Naive thymus-derived CD4-positive, alpha-beta T cell (primary cell): Measurements from ENCODE around the gene VEGFA. TPM values are rescaled to one million over a fixed set of nuclear protein-coding genes. Genes with fewer than 3 reads are reported as not detected.

Source experiments
- ATAC-seq: fragments of 150-1000 bp; cut with Tn5 transposase; 2 replicates; pipeline ENCODE4 v1.10.0; 2021; ENCODE audit warnings: mild to moderate bottlenecking, moderate library complexity
- CTCF ChIA-PET: fragments of 350-600 bp; sonication (Branson Sonifier 250); formaldehyde crosslinking; loops from one replicate; lab custom pipeline; 2021; ENCODE audit warnings: antibody characterized with exemption; lab: Charles Lee
- POLR2A ChIA-PET: fragments of 350-600 bp; sonication (Branson Sonifier 250); formaldehyde crosslinking; loops from one replicate; lab custom pipeline; 2021; ENCODE audit warnings: antibody characterized with exemption, inconsistent platforms; lab: Charles Lee
- DNase-seq, 9 donors: peaks; one replicate each; pipeline versions ENCODE4 v3.0.0 to v3.0.0-alpha.2; 2020 to 2022; ENCODE audit warnings: mixed read lengths in 1 of 9
- H3K27ac ChIP-seq: one replicate; pipeline ENCODE4 v1.7.0; 2013; ENCODE audit warnings: mild to moderate bottlenecking, low read depth, low read length, moderate library complexity
- H3K27me3 ChIP-seq, 2 donors: one replicate each; pipeline ENCODE4 v1.7.0; 2013; ENCODE audit warnings: low read length in 2 of 2, mild to moderate bottlenecking in 2 of 2, moderate library complexity in 2 of 2; ENCODE audit not compliant: control insufficient read depth in 2 of 2, insufficient read depth in 2 of 2
- H3K36me3 ChIP-seq, 3 experiments: 1 replicate in 2 of 3; 2 replicates in 1 of 3; pipeline ENCODE4 v1.7.0; 2013; ENCODE audit warnings: low read length in 3 of 3, mild to moderate bottlenecking in 3 of 3, moderate library complexity in 1 of 3; ENCODE audit not compliant: insufficient read depth in 3 of 3, control insufficient read depth in 2 of 3
- H3K4me1 ChIP-seq, 2 donors: one replicate each; pipeline ENCODE4 v1.7.0; 2013; ENCODE audit warnings: low read length in 2 of 2, mild to moderate bottlenecking in 2 of 2, moderate library complexity in 1 of 2; ENCODE audit not compliant: control insufficient read depth in 2 of 2, insufficient read depth in 2 of 2
- H3K4me3 ChIP-seq: 2 replicates; pipeline ENCODE4 v1.7.0; 2013; ENCODE audit warnings: mild to moderate bottlenecking, low read length
- H3K9me3 ChIP-seq, 3 experiments: 1 replicate in 2 of 3; 2 replicates in 1 of 3; pipeline ENCODE4 v1.7.0; 2013; ENCODE audit warnings: low read length in 3 of 3; ENCODE audit not compliant: control insufficient read depth in 2 of 3
- H3K27ac Mint-ChIP-seq, 9 donors: one replicate each; pipeline ENCODE4 v1.8.0; 2020 to 2022; ENCODE audit warnings: mixed read lengths in 9 of 9, mild to moderate bottlenecking in 8 of 9, moderate library complexity in 5 of 9, inconsistent platforms in 2 of 9
- H3K27me3 Mint-ChIP-seq, 5 donors: one replicate each; pipeline ENCODE4 v1.8.0; 2021 to 2022; ENCODE audit warnings: mixed read lengths in 5 of 5, mild to moderate bottlenecking in 1 of 5
- H3K36me3 Mint-ChIP-seq, 5 donors: one replicate each; pipeline ENCODE4 v1.8.0; 2020 to 2022; ENCODE audit warnings: mixed read lengths in 5 of 5, mild to moderate bottlenecking in 3 of 5, inconsistent platforms in 1 of 5
- H3K4me1 Mint-ChIP-seq, 7 donors: one replicate each; pipeline ENCODE4 v1.8.0; 2020 to 2022; ENCODE audit warnings: mixed read lengths in 7 of 7, mild to moderate bottlenecking in 3 of 7, inconsistent platforms in 1 of 7
- H3K4me3 Mint-ChIP-seq, 10 donors: one replicate each; pipeline ENCODE4 v1.8.0; 2020 to 2022; ENCODE audit warnings: mild to moderate bottlenecking in 10 of 10, mixed read lengths in 10 of 10, moderate library complexity in 6 of 10, inconsistent platforms in 2 of 10
- H3K9me3 Mint-ChIP-seq, 11 donors: one replicate each; pipeline ENCODE4 v1.8.0; 2020 to 2022; ENCODE audit warnings: mixed read lengths in 11 of 11, mild to moderate bottlenecking in 4 of 11, inconsistent platforms in 1 of 11, moderate library complexity in 1 of 11
- intact Hi-C, 2 donors: fragments of 100-400 bp; cut with micrococcal nuclease; formaldehyde crosslinking; loops; one replicate each; pipeline ENCODE4 v1.15.1; 2023
- polyA plus RNA-seq, 2 donors: library from polyadenylated mRNA; unstranded; fragments of 300-500 nt; fragmentation: Illumina TruSeq; gene quantifications; one replicate each; pipeline ENCODE4 v1.2.3, GENCODE V29; 2021
- total RNA-seq, 6 experiments: library from RNA in 5 of 6; stranded (reverse) in 5 of 6; gene quantifications; 1 replicate in 5 of 6; 2 replicates in 1 of 6; pipeline ENCODE4 v1.2.3 and lab custom pipeline; 2021 to 2026

VEGFA gene
- total and polyA plus RNA-seq, 7 experiments from 2014 or later: 0.26 to 72.1 (median 10.2) TPM; not detected in 1

- peaks cover 0 to 10% (median 0%) of the 10 kb centered on the region in 5 donors for H3K27me3 Mint-ChIP-seq
- H3K36me3 Mint-ChIP-seq: no peaks in the 10 kb centered on the region
- Histone ChIP-seq H3K4me3 (no peak overlapping the region), H3K27me3 (no peaks in the 10 kb centered on the region), H3K4me1 (no peaks in the 10 kb centered on the region), H3K36me3 (no peaks in the 10 kb centered on the region), H3K9me3 (no peaks in the 10 kb centered on the region), H3K27ac (no peak overlapping the region)
- intact Hi-C loops: no loop called here
- no peaks in the 10 kb centered on the region for H3K9me3 Mint-ChIP-seq
- DNase-seq (no peak), ATAC-seq (no peak)
- POLR2A ChIA-PET: no interaction called here
- CTCF ChIA-PET: no interaction called here
- H3K4me1 Mint-ChIP-seq: peaks cover 0 to under 1% (median 0%) of the 10 kb centered on the region in 7 donors
- H3K27ac Mint-ChIP-seq: no peak overlapping the region
- H3K4me3 Mint-ChIP-seq: no peak overlapping the region
Measured at GRCh38 chr6:43793154-43793874, 23.3 kb downstream of the VEGFA start.

- Mint-ChIP-seq H3K4me3 (no peak overlapping the region), H3K36me3 (no peaks in the 10 kb centered on the region), H3K4me1 (peaks cover 0 to 5% (median 0%) of the 10 kb centered on the region in 7 donors), H3K27ac (no peak overlapping the region), H3K9me3 (no peaks in the 10 kb centered on the region), H3K27me3 (peaks cover 0 to 10% (median 0%) of the 10 kb centered on the region in 5 donors)
- no peaks in the 10 kb centered on the region for H3K9me3 ChIP-seq
- ATAC-seq: no peak
- ChIA-PET POLR2A (no interaction called here), CTCF (no interaction called here)
- H3K4me1 ChIP-seq: no peaks in the 10 kb centered on the region
- no peaks in the 10 kb centered on the region for H3K36me3 ChIP-seq
- no peak for DNase-seq
- no peak overlapping the region for H3K27ac ChIP-seq
- H3K27me3 ChIP-seq: no peaks in the 10 kb centered on the region
- H3K4me3 ChIP-seq: no peak overlapping the region
- intact Hi-C loops: no loop called here
Measured at GRCh38 chr6:43793875-43794242, 23.8 kb downstream of the VEGFA start.

DNA sequence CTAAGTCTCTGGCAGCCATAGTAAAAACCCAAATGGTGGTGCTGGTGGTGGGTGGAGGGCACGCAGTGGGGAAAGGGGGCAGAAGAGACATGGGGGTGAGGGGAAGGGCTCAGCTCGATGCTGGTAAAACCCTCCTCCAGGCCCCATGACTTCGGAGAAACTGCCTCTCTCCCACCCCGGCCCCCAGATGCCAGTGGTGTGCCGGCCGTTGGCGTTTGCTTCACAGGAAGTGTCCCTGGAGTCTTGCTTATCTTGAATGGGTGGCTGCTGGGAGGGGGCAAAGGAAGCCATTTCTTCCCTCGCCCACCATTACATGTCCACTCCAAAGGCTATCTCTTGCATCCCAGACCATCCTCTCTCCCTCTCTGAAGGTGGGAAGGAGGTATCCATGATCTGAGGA is 25.4 kb downstream of the VEGFA start:
- H3K9me3 ChIP-seq: no peaks in the 10 kb centered on the region
- no peaks in the 10 kb centered on the region for H3K4me1 ChIP-seq
- no peaks in the 10 kb centered on the region for H3K36me3 Mint-ChIP-seq
- no peak overlapping the region for H3K27ac Mint-ChIP-seq
- H3K27me3 Mint-ChIP-seq: peaks cover 0 to 10% (median 0%) of the 10 kb centered on the region in 5 donors
- H3K9me3 Mint-ChIP-seq: no peaks in the 10 kb centered on the region
- ATAC-seq: no peak
- intact Hi-C loops: no loop called here
- no peaks in the 10 kb centered on the region for H3K27me3 ChIP-seq
- ChIA-PET CTCF (no interaction called here), POLR2A (no interaction called here)
- H3K36me3 ChIP-seq: no peaks in the 10 kb centered on the region
- DNase-seq: no peak
- H3K27ac ChIP-seq: no peak overlapping the region
- H3K4me1 Mint-ChIP-seq: peaks cover 0 to 18% (median 8%) of the 10 kb centered on the region in 7 donors
- H3K4me3 Mint-ChIP-seq: no peak overlapping the region
- H3K4me3 ChIP-seq: no peak overlapping the region

DNA sequence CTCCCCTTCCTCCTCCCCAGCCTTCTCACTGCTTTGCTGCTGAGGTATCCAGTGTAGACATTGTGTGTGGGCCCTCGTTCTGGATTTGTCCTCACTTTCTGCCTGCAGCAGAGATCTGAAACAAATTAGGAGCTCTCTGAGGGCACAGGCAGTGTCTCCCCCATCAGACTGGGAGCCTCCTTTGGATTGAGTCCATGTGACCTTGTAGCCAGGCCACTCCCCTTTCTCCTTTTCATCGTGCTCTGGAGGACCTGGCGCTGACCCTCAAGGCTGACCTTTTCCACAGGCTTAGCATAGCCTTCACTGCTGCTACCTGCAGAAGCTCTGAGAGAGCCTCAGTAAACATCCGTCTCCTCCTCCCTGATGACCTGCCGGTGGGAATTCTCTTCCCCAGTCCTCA is 26.2 kb downstream of the VEGFA start:
- no peak overlapping the region for H3K4me3 ChIP-seq
- DNase-seq (no peak), ATAC-seq (no peak)
- no peaks in the 10 kb centered on the region for H3K9me3 ChIP-seq
- Mint-ChIP-seq H3K27me3 (peaks cover 0 to 10% (median 0%) of the 10 kb centered on the region in 5 donors), H3K4me3 (no peak overlapping the region), H3K27ac (no peak overlapping the region), H3K4me1 (peaks cover 0 to 23% (median 11%) of the 10 kb centered on the region in 7 donors), H3K36me3 (no peaks in the 10 kb centered on the region), H3K9me3 (no peaks in the 10 kb centered on the region)
- no peaks in the 10 kb centered on the region for H3K36me3 ChIP-seq
- ChIA-PET POLR2A (no interaction called here), CTCF (no interaction called here)
- H3K4me1 ChIP-seq: no peaks in the 10 kb centered on the region
- H3K27ac ChIP-seq: no peak overlapping the region
- intact Hi-C loops: no loop called here
- no peaks in the 10 kb centered on the region for H3K27me3 ChIP-seq

DNA sequence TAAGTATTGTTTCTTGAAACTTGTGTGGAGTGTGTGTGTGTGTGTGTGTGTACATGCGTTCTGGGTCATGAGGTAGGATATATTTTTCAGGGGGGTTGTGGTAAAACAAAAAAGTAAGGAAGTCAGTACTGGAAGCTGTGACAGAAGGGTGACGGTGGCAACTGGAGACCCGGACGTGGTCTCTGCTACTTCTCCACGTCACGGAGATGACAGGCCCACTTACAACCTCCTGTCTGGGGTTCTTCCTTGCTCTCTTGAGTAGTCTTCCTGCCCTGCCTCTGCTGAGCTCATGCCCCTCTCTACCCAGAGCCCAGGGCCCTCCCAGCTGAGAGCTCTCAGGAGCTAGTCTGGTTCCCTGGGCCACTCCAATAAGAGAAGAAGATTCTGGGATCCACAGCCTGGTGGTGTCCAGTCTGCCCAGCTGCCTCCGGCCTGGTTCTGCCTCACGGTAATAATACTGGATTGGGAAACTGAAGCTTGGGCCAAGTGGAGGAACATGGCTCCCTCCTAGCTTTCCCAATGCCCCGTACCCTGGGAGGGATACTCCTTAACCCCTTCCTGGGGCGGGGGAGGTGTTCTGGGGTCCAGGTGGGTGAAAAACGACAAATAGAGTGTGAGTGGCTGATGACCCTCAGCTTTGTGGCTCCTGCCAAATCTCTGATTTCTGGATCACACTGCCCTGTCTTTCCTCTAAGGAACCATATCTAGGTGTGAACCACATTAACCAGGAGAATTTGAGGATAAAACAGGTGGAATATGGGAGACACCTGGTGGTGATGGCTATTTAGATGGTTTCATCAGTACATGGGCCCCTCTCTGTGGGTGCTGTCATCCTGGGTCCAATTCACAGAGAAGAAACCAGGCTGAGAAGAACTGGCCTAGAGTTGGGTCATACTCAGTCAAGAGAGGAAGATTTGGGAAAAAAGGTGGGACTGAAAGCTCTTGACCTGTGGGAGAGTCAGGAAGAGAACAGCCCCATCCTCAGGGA is 27.2 kb downstream of the VEGFA start:
- no peaks in the 10 kb centered on the region for H3K4me1 ChIP-seq
- CTCF ChIA-PET: no interaction called here

DNA sequence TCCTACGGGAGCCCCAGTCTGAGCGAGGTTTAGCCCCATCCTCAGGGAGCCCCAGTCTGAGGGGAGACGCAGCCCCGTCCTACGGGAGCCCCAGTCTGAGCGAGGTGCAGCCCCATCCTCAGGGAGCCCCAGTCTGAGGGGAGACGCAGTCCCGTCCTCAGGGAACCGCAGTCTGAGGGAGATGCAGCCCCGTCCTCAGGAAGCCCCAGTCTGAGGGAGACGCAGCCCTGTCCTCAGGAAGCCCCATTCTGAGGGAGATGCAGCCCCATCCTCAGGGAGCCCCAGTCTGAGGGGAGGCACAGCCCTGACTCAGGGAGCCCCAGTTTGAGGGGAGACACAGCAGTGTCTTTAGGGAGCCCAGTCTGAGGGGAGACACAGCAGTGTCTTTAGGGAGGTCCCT is 27.9 kb downstream of the VEGFA start:
- no peaks in the 10 kb centered on the region for H3K36me3 Mint-ChIP-seq
- Histone ChIP-seq H3K36me3 (no peaks in the 10 kb centered on the region), H3K27ac (no peak overlapping the region), H3K4me3 (no peak overlapping the region), H3K9me3 (no peaks in the 10 kb centered on the region), H3K4me1 (no peaks in the 10 kb centered on the region), H3K27me3 (no peaks in the 10 kb centered on the region)
- peaks cover 0 to 10% (median 0%) of the 10 kb centered on the region in 5 donors for H3K27me3 Mint-ChIP-seq
- POLR2A ChIA-PET: no interaction called here
- no peak overlapping the region for H3K4me3 Mint-ChIP-seq
- peaks cover 0 to 23% (median 11%) of the 10 kb centered on the region in 7 donors for H3K4me1 Mint-ChIP-seq
- H3K9me3 Mint-ChIP-seq: no peaks in the 10 kb centered on the region
- intact Hi-C loops: no loop called here
- CTCF ChIA-PET: no interaction called here
- ATAC-seq: no peak
- DNase-seq: no peak
- peak overlapping the region in 1 of 9 donors; percentile 32 for H3K27ac Mint-ChIP-seq

More for the DNA sequence above, 27.2 kb downstream of the VEGFA start:
- POLR2A ChIA-PET: no interaction called here
- Mint-ChIP-seq H3K4me1 (peaks cover 0 to 23% (median 11%) of the 10 kb centered on the region in 7 donors), H3K9me3 (no peaks in the 10 kb centered on the region), H3K4me3 (no peak overlapping the region), H3K36me3 (no peaks in the 10 kb centered on the region), H3K27me3 (peaks cover 0 to 10% (median 0%) of the 10 kb centered on the region in 5 donors), H3K27ac (peak overlapping the region in 1 of 9 donors; percentile 39)
- DNase-seq: no peak
- ATAC-seq: peak; percentile 20
- Histone ChIP-seq H3K27me3 (no peaks in the 10 kb centered on the region), H3K9me3 (no peaks in the 10 kb centered on the region), H3K36me3 (no peaks in the 10 kb centered on the region), H3K4me3 (no peak overlapping the region), H3K27ac (no peak overlapping the region)
- intact Hi-C loops: no loop called here
